Fibroblast of skin of abdomen (primary cell): ENCODE data around the gene GDPD5.

Experiments
- DNase-seq: peaks from one replicate; pipeline ENCODE4 v3.0.0-alpha.2; 2013

The GDPD5 gene

DNA sequence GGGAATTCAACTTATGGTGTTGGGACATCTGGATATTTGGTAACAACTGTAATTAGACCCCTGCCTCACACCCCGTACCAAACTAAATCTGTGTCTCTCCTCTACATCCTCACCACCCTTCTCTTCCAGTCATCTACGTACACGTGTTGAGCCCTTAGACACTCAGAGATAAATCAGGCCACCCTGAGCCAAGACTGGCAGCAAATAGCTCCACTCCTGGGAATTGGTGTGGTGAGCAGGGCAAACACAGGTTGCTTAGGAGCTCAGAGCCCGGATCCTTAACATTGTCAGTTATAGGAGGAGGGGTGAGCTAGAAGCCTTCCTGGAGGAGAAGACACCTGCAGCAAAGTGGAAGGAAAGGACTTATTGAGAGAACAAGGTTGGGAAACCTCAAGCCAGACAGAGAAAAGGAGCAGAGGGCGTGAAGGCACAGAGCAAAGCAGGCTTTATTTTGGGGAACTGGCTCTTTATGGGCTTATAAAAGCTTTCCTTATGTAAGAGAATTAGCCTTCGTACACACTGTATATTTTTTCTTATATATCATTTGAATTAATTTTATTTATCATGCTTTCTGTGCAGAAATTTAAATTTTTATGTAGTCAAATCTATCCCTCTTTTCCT lies 55.8 kb downstream of the GDPD5 start:
- DNase-seq = no peak

DNA sequence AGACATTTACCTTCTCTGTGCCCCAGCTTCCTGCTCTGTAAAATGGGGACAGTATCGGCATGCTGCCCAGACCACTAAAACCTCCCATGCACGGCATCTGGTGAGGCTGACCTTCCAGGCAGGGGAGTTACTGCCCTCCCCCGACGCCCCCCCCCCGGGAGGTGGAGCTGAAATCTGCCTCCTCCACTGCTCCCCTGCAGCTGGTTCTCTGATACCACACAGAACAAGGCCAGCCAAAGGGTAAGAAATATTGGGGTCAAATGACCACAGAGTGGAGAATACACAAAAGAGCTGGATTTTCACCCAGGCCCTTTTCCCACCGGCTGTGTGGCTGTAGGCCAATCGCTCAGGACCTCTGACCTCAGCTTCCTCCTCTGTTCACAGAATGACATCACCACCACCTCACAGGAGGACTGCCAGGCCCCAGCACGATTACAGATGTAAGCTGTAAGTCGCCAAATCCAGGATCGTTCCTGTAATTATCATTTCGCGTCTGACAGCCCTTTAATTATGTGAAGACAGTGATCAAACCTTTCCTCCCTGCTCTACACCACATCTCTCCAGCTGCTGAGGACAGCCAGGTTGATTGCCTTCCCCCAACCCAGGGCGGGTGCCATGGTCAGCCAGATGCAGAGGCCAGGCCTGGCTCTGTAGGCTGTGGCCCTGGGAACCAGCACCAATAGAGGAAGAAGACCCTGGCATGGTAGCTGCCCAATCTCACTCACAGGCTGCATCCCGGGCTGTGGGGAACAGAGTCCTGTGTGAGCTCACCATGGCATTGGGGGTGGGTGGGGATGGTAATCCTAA lies 57.0 kb downstream of the GDPD5 start:
- DNase-seq = peak; percentile 52

GRCh38 chr11:75467881-75468280 lies 57.9 kb downstream of the GDPD5 start:
- DNase-seq = no peak

- DNase-seq = no peak
Measured at GRCh38 chr11:75467311-75467710, 58.4 kb downstream of the GDPD5 start.

DNA sequence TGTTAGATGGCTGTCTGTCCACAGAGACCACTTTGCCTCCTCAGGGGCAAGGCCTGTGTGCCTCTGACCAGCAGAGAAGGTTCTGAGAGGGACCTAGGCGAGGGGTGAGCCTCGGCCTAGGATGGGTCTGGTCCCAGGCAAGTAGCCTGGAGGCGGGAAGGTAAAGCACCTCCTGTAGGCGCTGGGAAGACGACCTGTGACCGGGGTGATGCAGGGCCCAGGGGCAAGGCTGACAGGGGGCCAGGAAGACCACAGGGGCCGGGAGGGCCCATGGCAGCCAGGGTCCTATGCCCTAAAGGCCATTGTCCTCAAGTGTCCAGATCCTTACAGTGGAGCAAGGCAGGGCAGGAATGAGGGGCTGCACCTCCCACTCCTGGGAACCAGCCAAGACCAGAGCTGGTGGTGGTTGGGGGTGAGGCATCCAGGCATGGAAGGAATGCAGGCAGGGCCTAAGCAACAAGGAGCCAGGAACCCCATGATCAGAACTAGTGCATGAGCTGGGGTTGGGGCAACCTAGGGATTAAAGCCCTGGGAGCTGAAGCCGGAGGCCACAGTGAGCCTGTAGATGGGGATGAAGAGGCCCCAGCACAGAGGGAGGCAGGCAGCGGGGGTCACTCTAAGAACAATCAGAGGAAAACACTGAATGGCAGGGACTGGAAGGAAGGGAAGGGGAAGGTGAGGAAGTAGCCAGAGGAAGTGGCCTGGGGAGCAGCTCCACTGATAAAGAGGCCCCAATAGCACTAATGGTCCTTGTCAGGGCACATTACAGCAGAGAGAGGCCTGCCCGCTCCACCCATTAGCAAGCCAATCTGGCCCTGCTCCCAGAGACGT lies 59.8 kb downstream of the GDPD5 start:
- peak; percentile 82 for DNase-seq

- DNase-seq = no peak
Measured at GRCh38 chr11:75463106-75463774, 62.5 kb downstream of the GDPD5 start.

DNA sequence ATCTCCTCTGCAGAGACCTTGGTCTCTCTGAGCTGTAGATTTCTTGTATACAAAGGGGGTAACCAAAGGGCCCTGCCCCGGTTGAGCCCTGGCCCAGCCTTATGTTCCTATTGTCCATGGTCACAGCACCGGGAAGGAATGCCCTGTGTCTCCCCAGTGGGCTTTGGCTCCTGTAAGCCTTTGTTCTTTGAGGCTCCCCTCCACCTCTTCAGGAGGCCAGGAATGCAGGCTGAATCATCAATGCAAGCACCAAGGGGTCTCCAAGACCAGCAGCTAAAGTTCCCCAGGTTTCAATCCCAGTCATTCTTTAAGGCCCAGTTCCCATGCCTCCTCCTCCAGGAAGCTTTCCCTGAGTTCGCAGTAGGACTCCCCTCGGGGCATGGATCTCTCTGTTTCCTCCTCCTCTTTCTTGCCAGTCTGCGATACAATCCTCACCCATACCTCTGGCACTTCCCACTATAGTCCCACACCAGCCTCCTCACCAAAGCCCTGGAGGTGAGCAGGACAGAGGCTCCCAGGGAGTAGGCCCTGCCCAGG lies 63.6 kb downstream of the GDPD5 start:
- no peak for DNase-seq

DNA sequence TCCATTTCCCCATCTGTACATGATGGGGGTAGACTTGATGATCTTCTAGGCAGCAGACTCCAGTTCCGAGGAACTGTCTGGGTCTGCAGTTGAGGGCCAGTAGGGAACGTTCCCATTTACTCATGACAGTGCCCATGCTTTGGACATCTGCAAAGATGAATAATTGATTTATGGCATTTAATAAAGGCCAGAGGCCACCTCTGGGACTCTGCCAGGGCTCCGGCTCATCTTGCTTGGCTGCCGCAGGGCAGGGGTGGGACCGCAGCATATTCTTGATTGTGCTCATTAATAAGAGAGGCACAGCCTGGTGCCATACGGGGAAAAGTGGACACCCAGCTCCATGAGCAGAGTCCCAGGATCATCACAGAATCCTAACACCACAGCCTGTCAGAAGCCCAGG lies 64.6 kb downstream of the GDPD5 start:
- DNase-seq = no peak

- no peak for DNase-seq
Measured at GRCh38 chr11:75456596-75457183, 69.1 kb downstream of the GDPD5 start.

GRCh38 chr11:75454987-75455386 lies 70.8 kb downstream of the GDPD5 start:
- no peak for DNase-seq

- peak; percentile 91 for DNase-seq
Measured at GRCh38 chr11:75453916-75454655, 71.7 kb downstream of the GDPD5 start.

DNA sequence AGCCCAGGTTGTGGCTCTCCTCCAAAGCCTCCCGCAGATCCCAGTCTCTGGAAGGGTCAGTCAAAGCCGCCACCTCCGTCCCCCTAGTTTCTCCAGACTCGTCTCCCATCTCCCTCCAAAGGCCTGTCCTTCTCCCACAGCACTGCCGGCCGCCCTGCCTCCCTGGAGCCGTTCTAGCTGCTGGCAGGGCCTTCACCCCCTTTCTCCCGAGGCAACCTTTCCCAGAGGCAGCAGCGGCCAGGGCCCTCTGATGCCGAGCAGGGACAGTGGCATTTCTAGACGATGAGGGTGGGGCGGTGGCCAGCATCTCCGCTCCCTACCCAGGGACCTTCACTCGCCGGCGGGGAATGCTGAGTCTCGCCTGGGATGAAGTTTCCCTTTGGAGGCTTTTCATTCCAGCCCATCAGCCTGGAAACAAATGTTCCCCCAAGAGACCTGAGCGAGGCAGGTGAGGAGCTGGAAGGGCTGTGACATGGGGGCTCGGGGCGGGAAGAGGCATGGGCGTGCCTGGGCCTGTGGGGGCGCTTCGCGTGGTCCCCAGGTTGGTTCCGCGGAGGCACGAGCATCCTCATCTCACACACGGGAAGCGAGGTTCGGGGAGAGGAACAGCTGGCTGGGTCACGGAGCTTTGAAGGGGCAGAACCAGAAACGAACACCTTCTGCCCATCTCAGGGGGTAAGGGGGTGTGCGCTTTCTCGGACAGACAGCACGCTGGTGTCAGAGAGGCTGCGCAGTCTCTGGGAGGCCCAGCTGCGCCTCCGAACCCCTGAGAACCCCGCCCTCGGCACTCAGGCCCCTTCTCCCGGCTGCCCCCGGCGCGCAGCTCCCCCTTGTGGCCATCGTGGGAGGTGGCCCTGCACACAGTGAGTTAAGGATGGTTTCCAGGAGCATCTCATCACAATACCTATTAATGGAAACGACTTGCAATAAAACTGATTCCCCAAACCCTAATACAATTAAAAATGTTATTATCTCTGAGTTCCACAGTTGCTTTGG lies 74.6 kb downstream of the GDPD5 start:
- no peak for DNase-seq

- no peak for DNase-seq
Measured at GRCh38 chr11:75450236-75450635, 75.5 kb downstream of the GDPD5 start.

- no peak for DNase-seq
Measured at GRCh38 chr11:75449776-75450175, 76.0 kb downstream of the GDPD5 start.

- no peak for DNase-seq
Measured at GRCh38 chr11:75449271-75449670, 76.5 kb downstream of the GDPD5 start.

DNA sequence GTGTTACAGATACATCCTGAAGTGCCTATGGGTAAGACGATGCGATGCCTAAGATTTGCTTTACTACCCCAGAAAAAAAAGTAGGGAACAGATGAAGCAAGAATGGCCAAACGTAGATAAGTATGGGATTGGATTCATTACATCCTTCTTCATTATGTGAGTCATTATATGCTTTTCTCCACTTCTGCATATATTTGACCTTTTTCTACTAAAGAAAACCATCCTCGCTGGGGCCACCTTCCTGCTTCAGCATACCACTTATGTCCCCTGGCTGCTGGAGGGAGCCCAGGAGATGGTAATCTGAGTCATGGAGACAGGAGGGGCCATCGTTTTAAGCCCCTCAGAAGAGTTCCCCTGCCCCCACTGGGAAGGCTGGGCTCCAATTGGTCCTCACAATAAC lies 78.3 kb downstream of the GDPD5 start:
- no peak for DNase-seq

DNA sequence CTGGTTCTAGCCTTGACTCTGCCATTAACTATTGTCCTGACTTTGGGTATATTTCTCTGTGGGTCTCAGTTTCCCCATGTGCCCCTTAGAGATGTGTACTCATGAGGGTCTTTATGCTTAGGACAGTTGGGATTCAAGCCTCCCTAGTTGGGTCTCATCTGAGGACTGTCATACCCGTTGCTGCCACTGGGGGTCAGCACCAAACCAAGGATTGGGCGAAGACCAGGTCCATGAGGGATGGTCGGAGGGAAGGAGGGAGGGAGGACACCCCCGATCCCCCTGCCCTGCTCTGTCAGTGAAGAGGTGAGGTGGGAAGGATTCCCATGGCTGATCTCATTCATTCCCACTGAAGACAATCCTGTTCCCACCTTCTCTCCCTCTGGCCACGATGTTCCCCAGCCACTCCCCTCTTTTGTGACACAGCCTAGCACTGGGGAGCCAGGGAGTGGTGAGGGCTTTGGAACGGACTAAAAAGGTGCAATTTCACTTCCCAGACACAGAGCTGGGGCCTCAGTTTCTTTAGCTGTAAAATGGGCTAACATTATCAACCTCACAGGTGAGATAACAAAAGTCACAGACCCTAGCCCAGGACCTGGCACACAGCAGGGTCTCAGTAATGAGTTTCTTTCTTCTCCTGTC lies 80.3 kb downstream of the GDPD5 start:
- peak; percentile 48 for DNase-seq

GRCh38 chr11:75443043-75443442 lies 82.7 kb downstream of the GDPD5 start:
- no peak for DNase-seq

- no peak for DNase-seq
Measured at GRCh38 chr11:75442161-75442885, 83.4 kb downstream of the GDPD5 start.
